IMR-90 (cell line): ENCODE measurements around the gene AIRE. TPM values are rescaled to one million over a fixed set of nuclear protein-coding genes. Genes with fewer than 3 reads are reported as not detected.

Experiments
- ATAC-seq: fragments of 200-7000 bp; cut with Tn5 transposase; 2 replicates; pipeline ENCODE4 v1.9.1; 2020; ENCODE audit warnings: low read depth, mild to moderate bottlenecking, moderate library complexity
- BruUV-seq: library from RNA; stranded (reverse); fragments of 400-500 nt; replicated peaks from 2 replicates; lab custom pipeline; 2021; lab: Mats Ljungman, UMichigan
- CTCF ChIA-PET: fragments of 300-600 bp; formaldehyde crosslinking; extraction: SDS; loops from one replicate; lab custom pipeline; 2021; ENCODE audit warnings: antibody characterized with exemption; lab: Yijun Ruan, JAX
- POLR2A ChIA-PET: fragments of 300-600 bp; sonication (Branson Sonifier 250); formaldehyde crosslinking; loops from one replicate; lab custom pipeline; 2022; ENCODE audit warnings: antibody characterized with exemption; ENCODE audit not compliant: unreplicated experiment; lab: Charles Lee
- DNase-seq: peaks from one replicate; pipeline ENCODE4 v3.0.0; 2013
- H2AFZ ChIP-seq: replicated peaks from 2 replicates; pipeline ENCODE3; 2013; ENCODE audit warnings: low read length, mild to moderate bottlenecking; ENCODE audit not compliant: poor library complexity
- H2AK5ac ChIP-seq: 2 replicates; pipeline ENCODE4 v1.6.1; 2013; ENCODE audit warnings: low read depth, low read length, inconsistent platforms
- H2AK9ac ChIP-seq: replicated peaks from 2 replicates; pipeline ENCODE3; 2013; ENCODE audit warnings: mild to moderate bottlenecking, low read depth, low read length, moderate library complexity; ENCODE audit not compliant: poor library complexity
- H2BK120ac ChIP-seq: 2 replicates; pipeline ENCODE4 v1.6.1; 2013; ENCODE audit warnings: low read depth, low read length, inconsistent platforms
- H2BK15ac ChIP-seq: 3 replicates; pipeline ENCODE4 v1.6.1; 2013; ENCODE audit warnings: low read depth, low read length, inconsistent platforms
- H2BK20ac ChIP-seq: 2 replicates; pipeline ENCODE4 v1.6.1; 2013; ENCODE audit warnings: low read depth, mild to moderate bottlenecking, inconsistent platforms, low read length, moderate library complexity
- H2BK5ac ChIP-seq: 2 replicates; pipeline ENCODE4 v1.6.1; 2013; ENCODE audit warnings: mild to moderate bottlenecking, low read depth, low read length, inconsistent platforms; ENCODE audit not compliant: poor library complexity, severe bottlenecking
- H3K14ac ChIP-seq: replicated peaks from 2 replicates; pipeline ENCODE4 v1.6.1; 2013; ENCODE audit warnings: low read depth, low read length, inconsistent platforms
- H3K18ac ChIP-seq: 2 replicates; pipeline ENCODE4 v1.6.1; 2013; ENCODE audit warnings: low read depth, low read length, control low read depth
- H3K23ac ChIP-seq: 2 replicates; pipeline ENCODE4 v1.6.1; 2013; ENCODE audit warnings: low read depth, low read length, inconsistent platforms
- H3K27ac ChIP-seq: 2 replicates; pipeline ENCODE4 v1.5.1; 2013; ENCODE audit warnings: mild to moderate bottlenecking, control low read depth, low read length; ENCODE audit not compliant: insufficient read depth
- H3K27me3 ChIP-seq: 2 replicates; pipeline ENCODE4 v1.6.1; 2013; ENCODE audit warnings: low read length; ENCODE audit not compliant: control insufficient read depth, insufficient read depth
- H3K36me3 ChIP-seq: 2 replicates; pipeline ENCODE4 v1.6.1; 2013; ENCODE audit warnings: low read length, mixed read lengths; ENCODE audit not compliant: control insufficient read depth, insufficient read depth
- H3K4ac ChIP-seq: 2 replicates; pipeline ENCODE4 v1.6.1; 2013; ENCODE audit warnings: low read depth, low read length, inconsistent platforms
- H3K4me1 ChIP-seq: 2 replicates; pipeline ENCODE4 v1.6.1; 2013; ENCODE audit warnings: low read length, mixed read lengths; ENCODE audit not compliant: control insufficient read depth, insufficient read depth
- H3K4me2 ChIP-seq: 2 replicates; pipeline ENCODE4 v1.6.1; 2013; ENCODE audit warnings: low read depth, mild to moderate bottlenecking, control low read depth, low read length, moderate library complexity
- H3K4me3 ChIP-seq: 2 replicates; pipeline ENCODE4 v1.5.1; 2013; ENCODE audit warnings: low read depth, mild to moderate bottlenecking, control low read depth, low read length, moderate library complexity; ENCODE audit not compliant: insufficient read depth
- H3K56ac ChIP-seq: 2 replicates; pipeline ENCODE4 v1.6.1; 2013; ENCODE audit warnings: low read length, inconsistent platforms; ENCODE audit not compliant: insufficient read depth; ENCODE audit errors: extremely low read depth
- H3K79me1 ChIP-seq, 2 experiments: 2 replicates each; pipeline ENCODE4 v1.6.1; 2013; ENCODE audit warnings: low read length in 2 of 2, inconsistent platforms in 1 of 2, low read depth in 1 of 2
- H3K9ac ChIP-seq: 2 replicates; pipeline ENCODE4 v1.6.1; 2013; ENCODE audit warnings: low read depth, low read length, control low read depth
- H3K9me1 ChIP-seq: 2 replicates; pipeline ENCODE4 v1.6.1; 2013; ENCODE audit warnings: low read length, inconsistent platforms; ENCODE audit not compliant: insufficient read depth
- H3K9me3 ChIP-seq: 2 replicates; pipeline ENCODE4 v1.6.1; 2013; ENCODE audit warnings: low read length; ENCODE audit not compliant: control insufficient read depth, insufficient read depth
- H4K20me1 ChIP-seq: 2 replicates; pipeline ENCODE4 v1.6.1; 2013; ENCODE audit warnings: low read length, inconsistent platforms; ENCODE audit not compliant: insufficient read depth
- H4K5ac ChIP-seq: 2 replicates; pipeline ENCODE4 v1.6.1; 2013; ENCODE audit warnings: mild to moderate bottlenecking, low read depth, low read length, control low read depth
- H4K8ac ChIP-seq, 2 experiments: 2 replicates each; pipeline ENCODE4 v1.6.1; 2013; ENCODE audit warnings: low read depth in 2 of 2, low read length in 2 of 2, control low read depth in 1 of 2, inconsistent platforms in 1 of 2
- H4K91ac ChIP-seq: 2 replicates; pipeline ENCODE4 v1.6.1; 2013; ENCODE audit warnings: low read depth, low read length, inconsistent platforms; ENCODE audit not compliant: insufficient read depth
- BHLHE40 ChIP-seq: fragments of 150-350 bp; IDR thresholded peaks from 2 replicates; pipeline ENCODE4 v1.6.1; 2016; ENCODE audit warnings: mild to moderate bottlenecking, low read depth, low read length
- CEBPB ChIP-seq: IDR thresholded peaks from 2 replicates; pipeline ENCODE4 v1.6.1; 2012; ENCODE audit warnings: low read depth, low read length, improper control_type of control experiment
- CHD1 ChIP-seq: IDR thresholded peaks from 2 replicates; pipeline ENCODE4 v1.6.1; 2012; ENCODE audit warnings: low read depth, low read length, improper control_type of control experiment
- ELK1 ChIP-seq: fragments of 150-350 bp; IDR thresholded peaks from 2 replicates; pipeline ENCODE4 v1.6.1; 2016; ENCODE audit warnings: low read depth, mild to moderate bottlenecking, low read length, moderate library complexity, borderline replicate concordance
- FOS ChIP-seq: fragments of 150-350 bp; IDR thresholded peaks from 2 replicates; pipeline ENCODE4 v1.6.1; 2016; ENCODE audit warnings: low read depth, low read length
- MAFK ChIP-seq: IDR thresholded peaks from 2 replicates; pipeline ENCODE4 v1.6.1; 2012; ENCODE audit warnings: low read depth, low read length, improper control_type of control experiment
- MAZ ChIP-seq: IDR thresholded peaks from 2 replicates; pipeline ENCODE4 v1.6.1; 2012; ENCODE audit warnings: low read depth, mild to moderate bottlenecking, low read length, improper control_type of control experiment, moderate library complexity, borderline replicate concordance
- MXI1 ChIP-seq: IDR thresholded peaks from 2 replicates; pipeline ENCODE4 v1.6.1; 2012; ENCODE audit warnings: low read depth, mild to moderate bottlenecking, low read length, moderate library complexity, borderline replicate concordance
- NFE2L2 ChIP-seq: fragments of 150-350 bp; IDR thresholded peaks from 2 replicates; pipeline ENCODE4 v1.6.1; 2016; ENCODE audit warnings: low read depth, mild to moderate bottlenecking, low read length
- POLR2A ChIP-seq: IDR thresholded peaks from 2 replicates; pipeline ENCODE4 v1.6.1; 2012; ENCODE audit warnings: mild to moderate bottlenecking, low read depth, low read length
- RAD21 ChIP-seq: IDR thresholded peaks from 2 replicates; pipeline ENCODE4 v1.6.1; 2012; ENCODE audit warnings: low read length, improper control_type of control experiment
- RCOR1 ChIP-seq: IDR thresholded peaks from 2 replicates; pipeline ENCODE4 v1.6.1; 2012; ENCODE audit warnings: mild to moderate bottlenecking, low read length, improper control_type of control experiment; ENCODE audit not compliant: insufficient replicate concordance
- RFX5 ChIP-seq: IDR thresholded peaks from 2 replicates; pipeline ENCODE4 v1.8.0; 2012; ENCODE audit warnings: low read depth, mild to moderate bottlenecking, low read length, moderate library complexity
- SMC3 ChIP-seq: fragments of 150-350 bp; IDR thresholded peaks from 2 replicates; pipeline ENCODE4 v1.6.1; 2016; ENCODE audit warnings: low read depth, mild to moderate bottlenecking, antibody characterized with exemption, low read length, moderate library complexity
- WGBS, 2 experiments: methylation state at CpG; one replicate each; pipeline versions ENCODE4 v1.1.5 to v1.1.7; 2013; ENCODE audit warnings: missing lambda C conversion rate in 2 of 2; ENCODE audit not compliant: insufficient read length in 1 of 2; ENCODE audit errors: extremely low coverage in 2 of 2; 5-methylcytosine and 5-hydroxymethylcytosine counted together
- dilution Hi-C: fragments of 300-500 bp; cut with HindIII; formaldehyde crosslinking; loops from one replicate; pipeline ENCODE4 v1.14.3; 2018; ENCODE audit warnings: low sequenced_read_pairs; ENCODE audit not compliant: unreplicated experiment
- in situ Hi-C: fragments of 300-500 bp; cut with MboI; formaldehyde crosslinking; loops from 3 replicates; pipeline ENCODE4 v1.14.3; 2019; ENCODE audit warnings: low sequenced_read_pairs, inconsistent platforms, mixed read lengths
- intact Hi-C: fragments of 100-400 bp; cut with micrococcal nuclease; formaldehyde crosslinking; loops from 2 replicates; pipeline ENCODE4 v1.10.0; 2022
- polyA plus RNA-seq, 3 experiments: library from polyadenylated mRNA; depleted of rRNA; stranded (reverse); fragments of >200 nt; gene quantifications; 2 replicates each; pipeline ENCODE4 v1.2.3, GENCODE V29; 2012; ENCODE audit warnings: low replicate concordance in 1 of 3
- total RNA-seq: library from RNA; depleted of rRNA; stranded (reverse); fragments of >200 nt; gene quantifications from 2 replicates; pipeline ENCODE4 v1.2.3, GENCODE V29; 2012
- TF ChIP-seq, protein P1 (sequence below): fragments of 150-350 bp; IDR thresholded peaks from 2 replicates; pipeline ENCODE4 v1.6.1; 2017; ENCODE audit warnings: mild to moderate bottlenecking, antibody characterized with exemption, low read length, low read depth
- TF ChIP-seq, protein P2 (sequence below): conservative IDR thresholded peaks from 2 replicates; pipeline ENCODE4 v1.5.1; 2012; ENCODE audit warnings: mild to moderate bottlenecking, low read depth, low read length, improper control_type of control experiment

Gene AIRE
- total and polyA plus RNA-seq, 2 of the 4 experiments (the other 2 are of a cell fraction), result 0.05 TPM; not detected in 1

DNA sequence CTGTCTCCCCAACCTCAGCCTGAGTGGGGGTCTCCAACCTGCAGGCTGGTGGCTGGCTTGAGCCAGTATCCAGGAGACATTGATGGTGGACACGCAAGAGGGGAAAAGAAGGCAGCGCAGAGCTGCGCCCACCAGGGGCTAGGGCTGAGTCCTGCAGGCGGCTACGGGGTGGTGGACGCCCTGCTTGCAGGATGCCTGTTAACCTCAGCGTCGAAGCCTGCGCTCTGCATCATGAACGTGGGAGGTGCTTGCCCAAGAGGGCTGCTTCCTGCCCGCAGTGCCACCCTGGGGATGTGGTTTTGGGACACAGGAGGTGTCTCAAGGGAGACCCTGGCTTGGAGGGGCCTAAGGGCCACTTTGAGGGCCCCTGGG is 41.9 kb downstream of the AIRE start:
- no peak for DNase-seq
- no peak overlapping the region for H3K23ac ChIP-seq
- BruUV-seq, result no TSS peak
- intact Hi-C loops (no loop called here), dilution Hi-C loops (no loop called here), in situ Hi-C loops (no loop called here)
- no peak overlapping the region for H3K4ac ChIP-seq
- H2AFZ ChIP-seq, result no peak overlapping the region
- no peak overlapping the region for H3K18ac ChIP-seq
- H2BK20ac ChIP-seq, result no peak overlapping the region
- ChIA-PET POLR2A (no interaction called here), CTCF (no interaction called here)
- no peak overlapping the region for H2AK9ac ChIP-seq
- no peak overlapping the region for H2BK15ac ChIP-seq
- peaks cover 41% of the 10 kb centered on the region for H3K36me3 ChIP-seq
- H3K9me1 ChIP-seq, result no peaks in the 10 kb centered on the region
- no peak for ATAC-seq
- H2AK5ac ChIP-seq, result no peak overlapping the region
- H2BK5ac ChIP-seq, result no peak overlapping the region
- no CpG with 5 or more reads among the region's 11 CpGs for WGBS, 2 experiments
- H3K4me2 ChIP-seq, result no peak overlapping the region
- H3K27me3 ChIP-seq, result no peaks in the 10 kb centered on the region
- no peak overlapping the region for H3K27ac ChIP-seq
- no peaks in the 10 kb centered on the region for H3K9me3 ChIP-seq
- no peaks in the 10 kb centered on the region for H3K79me1 ChIP-seq
- no peak overlapping the region for H3K9ac ChIP-seq
- H4K91ac ChIP-seq, result no peak overlapping the region
- no peak overlapping the region for H2BK120ac ChIP-seq
- peaks cover 11% of the 10 kb centered on the region for H4K20me1 ChIP-seq
- H3K56ac ChIP-seq, result no peak overlapping the region
- no peak overlapping the region for H4K5ac ChIP-seq
- H3K4me3 ChIP-seq, result no peak overlapping the region
- H3K4me1 ChIP-seq, result no peaks in the 10 kb centered on the region
- TF ChIP-seq CHD1 (no peak), FOS (no peak), MAZ (no peak), ELK1 (no peak), RCOR1 (no peak), POLR2A (no peak), SMC3 (no peak), RAD21 (no peak), MAFK (no peak), CEBPB (no peak), NFE2L2 (no peak), BHLHE40 (no peak), RFX5 (no peak), MXI1 (no peak)
- TF ChIP-seq, protein P1, sequence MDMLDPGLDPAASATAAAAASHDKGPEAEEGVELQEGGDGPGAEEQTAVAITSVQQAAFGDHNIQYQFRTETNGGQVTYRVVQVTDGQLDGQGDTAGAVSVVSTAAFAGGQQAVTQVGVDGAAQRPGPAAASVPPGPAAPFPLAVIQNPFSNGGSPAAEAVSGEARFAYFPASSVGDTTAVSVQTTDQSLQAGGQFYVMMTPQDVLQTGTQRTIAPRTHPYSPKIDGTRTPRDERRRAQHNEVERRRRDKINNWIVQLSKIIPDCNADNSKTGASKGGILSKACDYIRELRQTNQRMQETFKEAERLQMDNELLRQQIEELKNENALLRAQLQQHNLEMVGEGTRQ, result no peak
- TF ChIP-seq, protein P2, sequence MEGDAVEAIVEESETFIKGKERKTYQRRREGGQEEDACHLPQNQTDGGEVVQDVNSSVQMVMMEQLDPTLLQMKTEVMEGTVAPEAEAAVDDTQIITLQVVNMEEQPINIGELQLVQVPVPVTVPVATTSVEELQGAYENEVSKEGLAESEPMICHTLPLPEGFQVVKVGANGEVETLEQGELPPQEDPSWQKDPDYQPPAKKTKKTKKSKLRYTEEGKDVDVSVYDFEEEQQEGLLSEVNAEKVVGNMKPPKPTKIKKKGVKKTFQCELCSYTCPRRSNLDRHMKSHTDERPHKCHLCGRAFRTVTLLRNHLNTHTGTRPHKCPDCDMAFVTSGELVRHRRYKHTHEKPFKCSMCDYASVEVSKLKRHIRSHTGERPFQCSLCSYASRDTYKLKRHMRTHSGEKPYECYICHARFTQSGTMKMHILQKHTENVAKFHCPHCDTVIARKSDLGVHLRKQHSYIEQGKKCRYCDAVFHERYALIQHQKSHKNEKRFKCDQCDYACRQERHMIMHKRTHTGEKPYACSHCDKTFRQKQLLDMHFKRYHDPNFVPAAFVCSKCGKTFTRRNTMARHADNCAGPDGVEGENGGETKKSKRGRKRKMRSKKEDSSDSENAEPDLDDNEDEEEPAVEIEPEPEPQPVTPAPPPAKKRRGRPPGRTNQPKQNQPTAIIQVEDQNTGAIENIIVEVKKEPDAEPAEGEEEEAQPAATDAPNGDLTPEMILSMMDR, result no peak
- H3K14ac ChIP-seq, result no peak overlapping the region
- no peak overlapping the region for H4K8ac ChIP-seq
